HepG2 (cell line): ENCODE data around the gene MTMR1. TPM values are rescaled to one million over a fixed set of nuclear protein-coding genes. Genes with fewer than 3 reads are reported as not detected.

Experiments used
- ATAC-seq: fragments of 200-7000 bp; cut with Tn5 transposase; 3 replicates; pipeline ENCODE4 v1.9.1; 2020; ENCODE audit warnings: mild to moderate bottlenecking, moderate library complexity
- BruUV-seq: library from RNA; stranded (reverse); fragments of 400-500 nt; replicated peaks from 2 replicates; lab custom pipeline; 2021; lab: Mats Ljungman, UMichigan
- CTCF ChIA-PET: fragments of 300-600 bp; formaldehyde crosslinking; extraction: SDS; loops from one replicate; lab custom pipeline; 2021; ENCODE audit warnings: low total read pairs, inconsistent platforms, low intra/inter-chr PET ratio; lab: Yijun Ruan, JAX
- POLR2A ChIA-PET: fragments of 350-600 bp; sonication (Branson Sonifier 250); formaldehyde crosslinking; loops from one replicate; lab custom pipeline; 2020; ENCODE audit warnings: antibody characterized with exemption, inconsistent platforms; lab: Yijun Ruan, JAX
- DNase-seq: peaks from one replicate; pipeline ENCODE4 v3.0.0-alpha.2; 2015; ENCODE audit warnings: low spot score
- FAIRE-seq: peaks from 3 replicates; lab custom pipeline; 2011; peaks lifted over from hg19 to GRCh38; lab: Jason Lieb, UNC
- H2AFZ ChIP-seq: one replicate; pipeline ENCODE4 v1.6.1; 2011; ENCODE audit warnings: low read length, inconsistent platforms
- H3K27ac ChIP-seq: fragments of 300-600 bp; 3 replicates; pipeline ENCODE4 v1.8.0; 2011; ENCODE audit warnings: mixed run types, mild to moderate bottlenecking, mixed read lengths, low read length, inconsistent platforms; ENCODE audit not compliant: insufficient read depth; ENCODE audit errors: extremely low read length
- H3K27me3 ChIP-seq, 2 experiments: fragments of 200-600 bp in 1 of 2; 2 replicates in 1 of 2; 3 replicates in 1 of 2; pipeline versions ENCODE4 v1.6.0 to v1.8.0; 2011; ENCODE audit warnings: low read length in 2 of 2, mild to moderate bottlenecking in 2 of 2, moderate library complexity in 2 of 2, inconsistent platforms in 1 of 2; ENCODE audit not compliant: insufficient read depth in 2 of 2, control insufficient read depth in 1 of 2
- H3K36me3 ChIP-seq, 2 experiments: fragments of 200-600 bp in 1 of 2; replicated peaks in 1 of 2; 2 replicates in 1 of 2; 3 replicates in 1 of 2; pipeline versions ENCODE4 v1.5.1 to v1.8.0; 2011; ENCODE audit warnings: low read length in 2 of 2, inconsistent platforms in 1 of 2; ENCODE audit not compliant: insufficient read depth in 2 of 2, control insufficient read depth in 1 of 2
- H3K4me1 ChIP-seq: 2 replicates; pipeline ENCODE4 v1.5.1; 2012; ENCODE audit warnings: low read length, inconsistent platforms; ENCODE audit not compliant: insufficient read depth
- H3K4me2 ChIP-seq: 2 replicates; pipeline ENCODE4 v1.6.0; 2011; ENCODE audit warnings: low read depth, low read length, inconsistent platforms
- H3K4me3 ChIP-seq, 3 experiments: fragments of 200-600 bp in 1 of 3; sonication (generic), shearing (Covaris generic) in 1 of 3; replicated peaks in 1 of 3; 2 replicates each; pipeline ENCODE4 v1.5.1; 2011 to 2016; ENCODE audit warnings: low read length in 3 of 3, inconsistent platforms in 2 of 3, low read depth in 2 of 3, mild to moderate bottlenecking in 2 of 3, control low read depth in 1 of 3, mixed read lengths in 1 of 3; ENCODE audit not compliant: insufficient read depth in 1 of 3
- H3K79me2 ChIP-seq: one replicate; pipeline ENCODE4 v1.6.1; 2011; ENCODE audit warnings: low read length, inconsistent platforms; ENCODE audit not compliant: insufficient read depth
- H3K9ac ChIP-seq: 2 replicates; pipeline ENCODE4 v1.6.0; 2011; ENCODE audit warnings: mild to moderate bottlenecking, low read depth, low read length, inconsistent platforms; ENCODE audit not compliant: insufficient read depth
- H3K9me3 ChIP-seq: 2 replicates; pipeline ENCODE4 v1.5.1; 2012; ENCODE audit warnings: mild to moderate bottlenecking, low read length
- H4K20me1 ChIP-seq: 2 replicates; pipeline ENCODE4 v1.6.0; 2011; ENCODE audit warnings: inconsistent platforms, mild to moderate bottlenecking, low read length, moderate library complexity; ENCODE audit not compliant: insufficient read depth
- CAMTA2 ChIP-seq: sonication (generic); formaldehyde crosslinking; IDR thresholded peaks from 2 replicates; pipeline ENCODE4 v1.4.0; 2020; ENCODE audit warnings: mild to moderate bottlenecking, missing genetic modification reagents, borderline replicate concordance
- CCAR2 ChIP-seq: fragments of 200-400 bp; formaldehyde crosslinking; optimal IDR thresholded peaks from 2 replicates; pipeline ENCODE3; 2018; ENCODE audit warnings: low read depth, mild to moderate bottlenecking, low read length, moderate library complexity
- CENPT ChIP-seq: sonication (generic); formaldehyde crosslinking; IDR thresholded peaks from 2 replicates; pipeline ENCODE4 v1.8.0; 2022; ENCODE audit warnings: low read depth, mild to moderate bottlenecking, moderate library complexity, missing genetic modification reagents
- HHEX ChIP-seq: IDR thresholded peaks from 2 replicates; pipeline ENCODE4 v1.6.1; 2016; ENCODE audit warnings: control low read depth
- PPARG ChIP-seq: conservative IDR thresholded peaks from 2 replicates; pipeline ENCODE4 v1.6.1; 2016; ENCODE audit warnings: missing biosample characterization, missing genetic modification reagents
- PRMT3 ChIP-seq: sonication (generic); formaldehyde crosslinking; IDR thresholded peaks from 2 replicates; pipeline ENCODE4 v1.8.1; 2022; ENCODE audit warnings: low read depth, mild to moderate bottlenecking, moderate library complexity, missing genetic modification reagents, borderline replicate concordance
- RBM22 ChIP-seq: fragments of 200-400 bp; formaldehyde crosslinking; optimal IDR thresholded peaks from 2 replicates; pipeline ENCODE3; 2017; ENCODE audit warnings: mild to moderate bottlenecking, low read length, moderate library complexity
- SNRNP70 ChIP-seq: fragments of 200-400 bp; formaldehyde crosslinking; IDR thresholded peaks from 2 replicates; pipeline ENCODE4 v1.6.1; 2017; ENCODE audit warnings: mild to moderate bottlenecking, low read depth, low read length, moderate library complexity
- SPEN ChIP-seq: sonication (generic); formaldehyde crosslinking; IDR thresholded peaks from 2 replicates; pipeline ENCODE4 v1.5.1; 2020; ENCODE audit warnings: low read depth, mild to moderate bottlenecking, missing genetic modification reagents
- SRF ChIP-seq: IDR thresholded peaks from 2 replicates; pipeline ENCODE4 v1.6.1; 2011; ENCODE audit warnings: mild to moderate bottlenecking, low read depth, low read length, moderate library complexity
- ZNF205 ChIP-seq: IDR thresholded peaks from 2 replicates; pipeline ENCODE4 v1.6.1; 2018; ENCODE audit warnings: missing biosample characterization, missing genetic modification reagents
- ZNF24 ChIP-seq: fragments of 450-650 bp; IDR thresholded peaks from 2 replicates; pipeline ENCODE4 v1.6.1; 2017; ENCODE audit warnings: antibody characterized with exemption, mild to moderate bottlenecking
- ZNF335 ChIP-seq: sonication (generic); formaldehyde crosslinking; IDR thresholded peaks from 2 replicates; pipeline ENCODE4 v1.4.0; 2020; ENCODE audit warnings: missing genetic modification reagents
- ZNF563 ChIP-seq: sonication (generic); formaldehyde crosslinking; IDR thresholded peaks from 2 replicates; pipeline ENCODE4 v1.8.0; 2022; ENCODE audit warnings: mild to moderate bottlenecking, moderate library complexity, missing genetic modification reagents
- WGBS: methylation state at CpG from one replicate; pipeline ENCODE4 v1.1.6; 2017; ENCODE audit warnings: low lambda C conversion rate; 5-methylcytosine and 5-hydroxymethylcytosine counted together
- in situ Hi-C: cut with HindIII; loops from 2 replicates; pipeline ENCODE4 v1.10.0; 2017; ENCODE audit warnings: low pct_unique_long_range_greater_than_20kb; ENCODE audit not compliant: extremely low pct_ligation_motif_present
- intact Hi-C: fragments of 100-400 bp; cut with micrococcal nuclease; formaldehyde crosslinking; loops from one replicate; pipeline ENCODE4 v1.10.0; 2022; ENCODE audit not compliant: unreplicated experiment
- polyA plus RNA-seq, 8 experiments: library from polyadenylated mRNA; depleted of rRNA in 3 of 8; stranded (reverse) in 7 of 8; unstranded in 1 of 8; fragments of >200 nt; fragmentation: Illumina TruSeq in 4 of 8; extraction: Trizol in 4 of 8; gene quantifications; 2 replicates each; pipeline versions ENCODE4 v1.2.1 to v1.2.3, GENCODE V29; 2011 to 2016; ENCODE audit warnings: low read depth in 4 of 8, missing spikeins in 1 of 8, mixed read lengths in 1 of 8; ENCODE audit not compliant: insufficient read depth in 1 of 8
- total RNA-seq, 5 experiments: library from RNA; depleted of rRNA; stranded (reverse); fragments of >200 nt; fragmentation: Illumina TruSeq; extraction: Trizol; gene quantifications; 2 replicates each; pipeline ENCODE4 v1.2.3, GENCODE V29; 2016; ENCODE audit warnings: low read depth in 1 of 5

The MTMR1 gene
- total and polyA plus RNA-seq, 2 of the 13 experiments (the other 11 are each of a cell fraction or from before 2014, with no cell fraction given) = 8.9 to 11.1 TPM

DNA sequence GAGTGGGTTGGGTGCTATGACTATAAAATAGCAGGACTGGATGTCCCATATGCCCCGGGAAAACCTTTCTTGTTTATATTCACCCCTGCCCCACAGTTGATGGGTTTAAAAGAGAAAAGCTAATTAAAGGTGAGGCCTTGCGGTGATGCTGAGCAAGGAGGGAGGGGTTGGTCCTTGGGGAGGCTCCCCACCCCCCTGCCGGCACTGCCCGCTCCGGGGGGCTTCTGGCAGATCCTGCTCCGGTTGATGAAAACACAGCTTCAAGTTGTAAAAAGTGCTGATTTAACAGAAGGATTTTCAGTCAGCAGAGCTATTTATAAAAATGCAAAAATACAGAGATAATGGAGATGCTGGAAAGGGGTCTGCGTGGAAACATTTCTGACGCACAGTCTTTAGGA, 68.6 kb downstream of the MTMR1 start:
- BruUV-seq = no TSS peak
- POLR2A ChIA-PET = no interaction called here
- FAIRE-seq = no peak

GRCh38 chrX:150762258-150763165, 69.3 kb downstream of the MTMR1 start:
- CTCF ChIA-PET = no interaction called here

More for the DNA sequence above, 68.6 kb downstream of the MTMR1 start:
- 100% methylated on average over 8 of the region's 8 CpGs for WGBS
- Histone ChIP-seq H2AFZ (no peak overlapping the region), H3K4me3 (no peak overlapping the region), H3K27ac (no peak overlapping the region), H3K9me3 (no peaks in the 10 kb centered on the region), H4K20me1 (no peaks in the 10 kb centered on the region), H3K9ac (no peak overlapping the region), H3K27me3 (no peaks in the 10 kb centered on the region), H3K4me2 (no peak overlapping the region), H3K79me2 (no peaks in the 10 kb centered on the region), H3K36me3 (no peaks in the 10 kb centered on the region; a peak in 1 of 5 replicates), H3K4me1 (no peaks in the 10 kb centered on the region)
- CTCF ChIA-PET = no interaction called here
- in situ Hi-C loops = no loop called here
- TF ChIP-seq SRF = no peak
- TF ChIP-seq SNRNP70 = no peak
- no peak for TF ChIP-seq PPARG (CRISPR knock-in tag)
- no peak for TF ChIP-seq CCAR2
- ATAC-seq (no peak), DNase-seq (no peak)
- intact Hi-C loops = no loop called here

More at GRCh38 chrX:150762258-150763165, 69.3 kb downstream of the MTMR1 start:
- Histone ChIP-seq H3K27me3 (no peaks in the 10 kb centered on the region), H4K20me1 (no peaks in the 10 kb centered on the region), H3K4me1 (no peaks in the 10 kb centered on the region), H2AFZ (no peak overlapping the region), H3K9me3 (no peaks in the 10 kb centered on the region), H3K79me2 (no peaks in the 10 kb centered on the region), H3K4me2 (no peak overlapping the region), H3K9ac (no peak overlapping the region), H3K36me3 (no peaks in the 10 kb centered on the region; a peak in 1 of 5 replicates), H3K27ac (no peak overlapping the region), H3K4me3 (no peak overlapping the region)
- WGBS = 97% methylated on average over 32 of the region's 36 CpGs
- FAIRE-seq = no peak
- no TSS peak for BruUV-seq
- no peak for DNase-seq
- TF ChIP-seq RBM22 (no peak), PRMT3 (no peak), ZNF24 (no peak), ZNF563 (CRISPR knock-in tag) (no peak), CENPT (CRISPR knock-in tag) (no peak), HHEX (CRISPR knock-in tag) (no peak), SPEN (CRISPR knock-in tag) (no peak), CAMTA2 (CRISPR knock-in tag) (no peak), ZNF335 (CRISPR knock-in tag) (no peak), ZNF205 (CRISPR knock-in tag) (no peak)
- no peak for ATAC-seq
- intact Hi-C loops = no loop called here
- POLR2A ChIA-PET = no interaction called here
- in situ Hi-C loops = no loop called here
